ENCODE data around the gene GFI1. TPM values are rescaled to one million over a fixed set of nuclear protein-coding genes. Genes with fewer than 3 reads are reported as not detected.

The GFI1 gene
- total RNA-seq, 4 donors from 2014 or later: not detected

- Histone ChIP-seq H3K9me3 (no peaks in the 10 kb centered on the region), H3K27me3 (peaks cover 85 to 95% (median 90%) of the 10 kb centered on the region in 3 donors), H3K27ac (no peak overlapping the region), H3K36me3 (no peaks in the 10 kb centered on the region), H3K4me3 (peak overlapping the region; percentile 51 to 64 (median 54)), H3K4me1 (peaks cover 47 to 56% of the 10 kb centered on the region in 2 donors)
- no peak for ATAC-seq
- no peak for TF ChIP-seq CTCF (IDR thresholded peaks at IDR 0.05 in 4 of 5, conservative IDR thresholded peaks at IDR 0.05 in 1 of 5)
- TF ChIP-seq POLR2A (IDR thresholded peaks at IDR 0.05): no peak
- intact Hi-C loops (cut with DNase I; ENCODE audit: low total_unique reads): no loop called here
- in situ Hi-C loops (cut with MboI; ENCODE audit: low sequenced_read_pairs in 4 of 4): no loop called here
- no peak for DNase-seq
Measured at GRCh38 chr1:92484472-92485380, 2.0 kb downstream of the GFI1 start.

GRCh38 chr1:92483610-92484471 lies 2.9 kb downstream of the GFI1 start:
- peaks cover 85 to 99% (median 93%) of the 10 kb centered on the region in 3 donors for H3K27me3 ChIP-seq
- H3K27ac ChIP-seq: no peak overlapping the region
- H3K36me3 ChIP-seq: no peaks in the 10 kb centered on the region
- ATAC-seq (no peak), DNase-seq (no peak)
- in situ Hi-C loops (cut with MboI; ENCODE audit: low sequenced_read_pairs in 4 of 4) (no loop called here), intact Hi-C loops (cut with DNase I; ENCODE audit: low total_unique reads) (no loop called here)
- H3K4me1 ChIP-seq: peaks cover 47 to 56% of the 10 kb centered on the region in 2 donors
- peak overlapping the region; percentile 51 to 64 (median 54) for H3K4me3 ChIP-seq
- no peaks in the 10 kb centered on the region for H3K9me3 ChIP-seq
- TF ChIP-seq CTCF (IDR thresholded peaks at IDR 0.05 in 4 of 5, conservative IDR thresholded peaks at IDR 0.05 in 1 of 5) (no peak), POLR2A (IDR thresholded peaks at IDR 0.05) (no peak)

- intact Hi-C loops (cut with DNase I; ENCODE audit: low total_unique reads) (no loop called here), in situ Hi-C loops (cut with MboI; ENCODE audit: low sequenced_read_pairs in 4 of 4) (no loop called here)
- no peak for ATAC-seq
- peak overlapping the region; percentile 51 to 64 (median 54) for H3K4me3 ChIP-seq
- TF ChIP-seq CTCF (IDR thresholded peaks at IDR 0.05 in 4 of 5, conservative IDR thresholded peaks at IDR 0.05 in 1 of 5) (no peak), POLR2A (IDR thresholded peaks at IDR 0.05) (no peak)
- no peak for DNase-seq
- H3K4me1 ChIP-seq: peaks cover 47 to 56% of the 10 kb centered on the region in 2 donors
- H3K27me3 ChIP-seq: peaks cover 79 to 97% (median 89%) of the 10 kb centered on the region in 3 donors
- no peaks in the 10 kb centered on the region for H3K9me3 ChIP-seq
- no peak overlapping the region for H3K27ac ChIP-seq
- no peaks in the 10 kb centered on the region for H3K36me3 ChIP-seq
Measured at GRCh38 chr1:92482665-92483609, 3.8 kb downstream of the GFI1 start.

All from gastrocnemius medialis (tissue), 4 donors.